Stimulated activated naive CD8-positive, alpha-beta T cell treated with anti-CD3 and anti-CD28 coated beads, Interleukin-15, amount 100 ng/mL, for 72 hours (primary cell): ENCODE results near the gene PTCD1.
"Not testable (repeated sequence)": the region's sequence is repeated elsewhere in the genome, so short reads cannot be mapped to it uniquely, and the experiment has no call there.

Experiments
- ATAC-seq: fragments of 150-1000 bp; cut with Tn5 transposase; 2 replicates; pipeline ENCODE4 v1.10.0; 2021; ENCODE audit warnings: mild to moderate bottlenecking, moderate library complexity
- DNase-seq, 2 donors: peaks; one replicate each; pipeline ENCODE4 v3.0.0; 2021 to 2022
- H3K27ac Mint-ChIP-seq, 2 donors: one replicate each; pipeline ENCODE4 v1.8.0; 2022; ENCODE audit warnings: mild to moderate bottlenecking in 2 of 2, mixed read lengths in 2 of 2, moderate library complexity in 2 of 2
- H3K27me3 Mint-ChIP-seq: one replicate; pipeline ENCODE4 v1.8.0; 2022; ENCODE audit warnings: mixed read lengths
- H3K4me1 Mint-ChIP-seq: one replicate; pipeline ENCODE4 v1.8.0; 2022; ENCODE audit warnings: mild to moderate bottlenecking, mixed read lengths
- H3K4me3 Mint-ChIP-seq, 2 donors: one replicate each; pipeline ENCODE4 v1.8.0; 2022; ENCODE audit warnings: mild to moderate bottlenecking in 2 of 2, mixed read lengths in 2 of 2, moderate library complexity in 1 of 2
- H3K9me3 Mint-ChIP-seq, 2 donors: one replicate each; pipeline ENCODE4 v1.8.0; 2022; ENCODE audit warnings: mixed read lengths in 2 of 2

Gene PTCD1

GRCh38 chr7:99392046-99392445 lies 46.6 kb downstream of the PTCD1 start:
- no peak for ATAC-seq
- Mint-ChIP-seq H3K4me3 (peak overlapping the region; percentile 6 to 44), H3K27me3 (no peaks in the 10 kb centered on the region), H3K9me3 (no peaks in the 10 kb centered on the region), H3K4me1 (peaks cover 50% of the 10 kb centered on the region), H3K27ac (peak overlapping the region in 1 of 2 donors; percentile 85)
- DNase-seq = no peak

- Mint-ChIP-seq H3K4me3 (no peak overlapping the region), H3K9me3 (no peaks in the 10 kb centered on the region), H3K4me1 (peaks cover 48% of the 10 kb centered on the region), H3K27me3 (no peaks in the 10 kb centered on the region), H3K27ac (peak overlapping the region in 1 of 2 donors; percentile 34)
- DNase-seq = no peak
- no peak for ATAC-seq
These were observed 47.5 kb downstream of the PTCD1 start for GRCh38 chr7:99390941-99391602.

GRCh38 chr7:99389772-99390171 lies 48.8 kb downstream of the PTCD1 start:
- H3K4me3 Mint-ChIP-seq = no peak overlapping the region
- H3K27me3 Mint-ChIP-seq = no peaks in the 10 kb centered on the region
- ATAC-seq (no peak), DNase-seq (no peak)
- H3K9me3 Mint-ChIP-seq = no peaks in the 10 kb centered on the region
- peaks cover 58% of the 10 kb centered on the region for H3K4me1 Mint-ChIP-seq
- no peak overlapping the region for H3K27ac Mint-ChIP-seq

GRCh38 chr7:99387912-99388311 lies 50.7 kb downstream of the PTCD1 start:
- no peak overlapping the region for H3K27ac Mint-ChIP-seq
- ATAC-seq (no peak), DNase-seq (no peak)
- no peaks in the 10 kb centered on the region for H3K27me3 Mint-ChIP-seq
- H3K4me3 Mint-ChIP-seq = no peak overlapping the region
- peaks cover 59% of the 10 kb centered on the region for H3K4me1 Mint-ChIP-seq
- H3K9me3 Mint-ChIP-seq = no peaks in the 10 kb centered on the region

GRCh38 chr7:99387239-99387635 lies 51.4 kb downstream of the PTCD1 start:
- not testable (repeated sequence) for H3K9me3 Mint-ChIP-seq, H3K27me3 Mint-ChIP-seq, ATAC-seq, H3K4me3 Mint-ChIP-seq, DNase-seq
- H3K4me1 Mint-ChIP-seq = peaks cover 52% of the 10 kb centered on the region
- H3K27ac Mint-ChIP-seq = peak overlapping the region in 1 of 2 donors; percentile 71

GRCh38 chr7:99386584-99387238 lies 51.9 kb downstream of the PTCD1 start:
- no peaks in the 10 kb centered on the region for H3K9me3 Mint-ChIP-seq
- no peak overlapping the region for H3K4me3 Mint-ChIP-seq
- ATAC-seq = peak; percentile 79
- H3K4me1 Mint-ChIP-seq = peaks cover 50% of the 10 kb centered on the region
- DNase-seq = peak in 1 of 2 donors; percentile 40
- H3K27me3 Mint-ChIP-seq = no peaks in the 10 kb centered on the region
- H3K27ac Mint-ChIP-seq = peak overlapping the region in 1 of 2 donors; percentile 63

GRCh38 chr7:99385564-99385963 lies 53.0 kb downstream of the PTCD1 start:
- Mint-ChIP-seq H3K9me3 (no peaks in the 10 kb centered on the region), H3K27ac (peak overlapping the region in 1 of 2 donors; percentile 92), H3K4me3 (no peak overlapping the region), H3K27me3 (no peaks in the 10 kb centered on the region), H3K4me1 (peaks cover 50% of the 10 kb centered on the region)
- ATAC-seq (no peak), DNase-seq (no peak)

- Mint-ChIP-seq H3K4me3 (no peak overlapping the region), H3K9me3 (no peaks in the 10 kb centered on the region), H3K4me1 (peaks cover 61% of the 10 kb centered on the region), H3K27ac (peak overlapping the region; percentile 54 to 86), H3K27me3 (no peaks in the 10 kb centered on the region)
- ATAC-seq (no peak), DNase-seq (no peak)
These were observed 54.1 kb downstream of the PTCD1 start for GRCh38 chr7:99384523-99384922.

- H3K4me3 Mint-ChIP-seq = peak overlapping the region in 1 of 2 donors; percentile 42
- no peaks in the 10 kb centered on the region for H3K27me3 Mint-ChIP-seq
- DNase-seq (no peak), ATAC-seq (no peak)
- no peaks in the 10 kb centered on the region for H3K9me3 Mint-ChIP-seq
- H3K4me1 Mint-ChIP-seq = peaks cover 67% of the 10 kb centered on the region
- peak overlapping the region in 1 of 2 donors; percentile 54 for H3K27ac Mint-ChIP-seq
These were observed 54.7 kb downstream of the PTCD1 start for GRCh38 chr7:99383791-99384370.

- peak overlapping the region; percentile 61 to 84 for H3K27ac Mint-ChIP-seq
- ATAC-seq (no peak), DNase-seq (no peak)
- no peaks in the 10 kb centered on the region for H3K27me3 Mint-ChIP-seq
- H3K4me1 Mint-ChIP-seq = peaks cover 74% of the 10 kb centered on the region
- H3K4me3 Mint-ChIP-seq = no peak overlapping the region
- no peaks in the 10 kb centered on the region for H3K9me3 Mint-ChIP-seq
These were observed 55.4 kb downstream of the PTCD1 start for GRCh38 chr7:99383203-99383602.

- DNase-seq = no peak
- Mint-ChIP-seq H3K4me3 (peak overlapping the region; percentile 83 to 84), H3K27ac (peak overlapping the region; percentile 53 to 93), H3K4me1 (peaks cover 89% of the 10 kb centered on the region), H3K27me3 (no peaks in the 10 kb centered on the region), H3K9me3 (no peaks in the 10 kb centered on the region)
- ATAC-seq = no peak
These were observed 56.9 kb downstream of the PTCD1 start for GRCh38 chr7:99381664-99382075.

GRCh38 chr7:99380823-99381663 lies 57.6 kb downstream of the PTCD1 start:
- Mint-ChIP-seq H3K27me3 (no peaks in the 10 kb centered on the region), H3K9me3 (no peaks in the 10 kb centered on the region), H3K4me3 (peak overlapping the region; percentile 83 to 84), H3K27ac (peak overlapping the region; percentile 93 to 96), H3K4me1 (peaks cover 90% of the 10 kb centered on the region)
- peak; percentile 81 to 93 for DNase-seq
- peak; percentile 95 for ATAC-seq

- H3K4me1 Mint-ChIP-seq = peaks cover 84% of the 10 kb centered on the region
- H3K9me3 Mint-ChIP-seq = no peaks in the 10 kb centered on the region
- H3K4me3 Mint-ChIP-seq = peak overlapping the region; percentile 83 to 84
- no peaks in the 10 kb centered on the region for H3K27me3 Mint-ChIP-seq
- ATAC-seq (peak; percentile 55), DNase-seq (peak; percentile 45 to 52)
- peak overlapping the region; percentile 93 to 96 for H3K27ac Mint-ChIP-seq
These were observed 58.4 kb downstream of the PTCD1 start for GRCh38 chr7:99380032-99380822.

GRCh38 chr7:99379693-99380031 lies 58.9 kb downstream of the PTCD1 start:
- peak overlapping the region; percentile 83 to 84 for H3K4me3 Mint-ChIP-seq
- H3K27me3 Mint-ChIP-seq, H3K9me3 Mint-ChIP-seq, DNase-seq, ATAC-seq: not testable (repeated sequence)
- H3K4me1 Mint-ChIP-seq = peaks cover 78% of the 10 kb centered on the region
- H3K27ac Mint-ChIP-seq = peak overlapping the region; percentile 93 to 96
